Astrocyte of the cerebellum (primary cell): ENCODE measurements around the gene PXT1.

Source experiments
- DNase-seq: peaks from one replicate; pipeline ENCODE4 v3.0.0-alpha.2; 2011; ENCODE audit warnings: low read depth
- H3K4me3 ChIP-seq: 2 replicates; pipeline ENCODE4 v1.5.1; 2011; ENCODE audit warnings: mild to moderate bottlenecking, low read depth, low read length, moderate library complexity
- in situ Hi-C: cut with HindIII; loops from 2 replicates; pipeline ENCODE4 v1.10.0; 2017; ENCODE audit warnings: low sequenced_read_pairs
- TF ChIP-seq, protein P1 (sequence below): IDR thresholded peaks from 2 replicates; pipeline ENCODE4 v1.5.1; 2012; ENCODE audit warnings: low read length, low read depth, moderate library complexity, mild to moderate bottlenecking; ENCODE audit errors: missing control alignments

PXT1 gene

GRCh38 chr6:36360241-36361054 is 82.2 kb downstream of the PXT1 start:
- DNase-seq, result peak; percentile 59
- in situ Hi-C loops, result no loop called here
- H3K4me3 ChIP-seq, result no peak overlapping the region
- TF ChIP-seq, protein P1, sequence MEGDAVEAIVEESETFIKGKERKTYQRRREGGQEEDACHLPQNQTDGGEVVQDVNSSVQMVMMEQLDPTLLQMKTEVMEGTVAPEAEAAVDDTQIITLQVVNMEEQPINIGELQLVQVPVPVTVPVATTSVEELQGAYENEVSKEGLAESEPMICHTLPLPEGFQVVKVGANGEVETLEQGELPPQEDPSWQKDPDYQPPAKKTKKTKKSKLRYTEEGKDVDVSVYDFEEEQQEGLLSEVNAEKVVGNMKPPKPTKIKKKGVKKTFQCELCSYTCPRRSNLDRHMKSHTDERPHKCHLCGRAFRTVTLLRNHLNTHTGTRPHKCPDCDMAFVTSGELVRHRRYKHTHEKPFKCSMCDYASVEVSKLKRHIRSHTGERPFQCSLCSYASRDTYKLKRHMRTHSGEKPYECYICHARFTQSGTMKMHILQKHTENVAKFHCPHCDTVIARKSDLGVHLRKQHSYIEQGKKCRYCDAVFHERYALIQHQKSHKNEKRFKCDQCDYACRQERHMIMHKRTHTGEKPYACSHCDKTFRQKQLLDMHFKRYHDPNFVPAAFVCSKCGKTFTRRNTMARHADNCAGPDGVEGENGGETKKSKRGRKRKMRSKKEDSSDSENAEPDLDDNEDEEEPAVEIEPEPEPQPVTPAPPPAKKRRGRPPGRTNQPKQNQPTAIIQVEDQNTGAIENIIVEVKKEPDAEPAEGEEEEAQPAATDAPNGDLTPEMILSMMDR, result peak; percentile 78

DNA sequence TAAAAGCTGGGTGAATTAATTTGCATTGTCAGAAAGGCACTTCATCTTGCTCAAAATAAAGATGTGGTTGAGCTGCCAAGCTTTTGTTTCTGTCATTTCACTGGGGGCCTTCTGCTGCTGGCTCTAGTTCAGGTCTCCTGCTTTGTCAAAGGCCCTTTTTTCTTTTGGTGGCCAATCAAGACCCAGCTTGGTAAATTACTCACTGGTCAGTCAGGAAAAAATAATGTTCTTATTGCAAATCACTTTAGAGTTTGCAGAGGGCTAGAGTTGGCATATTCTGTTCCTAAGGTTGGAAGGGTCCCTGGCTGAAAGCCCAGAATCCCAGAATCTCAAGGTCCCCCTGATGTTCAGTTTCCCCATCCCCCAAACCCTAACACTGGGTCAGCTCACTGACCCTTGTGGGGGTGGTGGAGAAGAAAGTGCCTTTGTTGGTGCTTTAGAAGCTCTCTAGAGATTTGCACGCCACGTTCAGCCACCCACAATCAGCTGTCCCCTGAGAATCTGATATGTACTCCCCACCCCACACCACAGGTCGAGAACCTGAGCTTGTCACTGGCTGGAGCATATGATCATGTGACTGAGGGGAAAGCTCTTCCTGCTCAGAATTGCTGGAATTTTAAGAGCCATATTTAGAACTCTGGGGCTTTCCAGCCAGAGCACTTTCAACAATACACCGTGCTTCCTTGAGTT is 84.3 kb downstream of the PXT1 start:
- TF ChIP-seq, protein P1, result no peak
- in situ Hi-C loops, result no loop called here

DNA sequence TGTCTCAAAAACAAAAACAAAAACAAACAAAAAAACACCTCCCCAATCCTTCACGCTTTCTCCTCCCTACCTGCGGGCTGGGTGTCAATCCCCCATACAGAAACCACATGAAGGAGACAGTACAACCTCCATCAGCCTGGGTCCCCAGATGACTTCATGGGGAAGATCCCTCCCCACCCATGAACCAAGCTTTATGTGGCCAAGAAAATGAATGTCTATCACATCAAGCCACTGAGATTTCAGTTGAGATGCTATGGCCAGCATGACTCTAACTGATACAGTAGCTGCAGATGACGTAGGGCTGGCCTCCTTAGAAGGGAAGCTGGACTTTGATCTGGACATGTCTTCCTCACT is 84.8 kb downstream of the PXT1 start:
- DNase-seq, result no peak
- in situ Hi-C loops, result no loop called here
- TF ChIP-seq, protein P1, result no peak
- H3K4me3 ChIP-seq, result no peak overlapping the region

More for the DNA sequence above, 84.3 kb downstream of the PXT1 start:
- DNase-seq, result no peak
- H3K4me3 ChIP-seq, result no peak overlapping the region

DNA sequence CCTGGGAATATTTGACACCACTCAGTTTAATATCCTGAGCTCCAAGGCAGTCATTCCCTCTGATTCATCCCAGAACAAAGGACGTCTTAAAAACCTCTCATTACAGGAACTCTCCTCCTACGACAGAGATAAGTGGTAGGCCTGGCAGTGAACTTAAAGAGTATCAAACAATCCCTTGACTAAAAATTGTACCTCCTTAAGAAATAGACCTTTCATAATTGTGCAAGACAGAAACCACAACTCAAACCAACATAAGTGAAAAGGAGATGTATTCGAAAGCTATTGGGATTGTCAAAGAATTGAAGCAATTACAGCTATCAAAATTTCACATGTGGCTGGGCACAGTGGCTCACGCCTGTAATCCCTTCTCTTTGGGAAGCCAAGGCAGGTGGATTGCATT is 86.8 kb downstream of the PXT1 start:
- DNase-seq, result no peak
- in situ Hi-C loops, result no loop called here
- TF ChIP-seq, protein P1, result no peak
- no peak overlapping the region for H3K4me3 ChIP-seq

DNA sequence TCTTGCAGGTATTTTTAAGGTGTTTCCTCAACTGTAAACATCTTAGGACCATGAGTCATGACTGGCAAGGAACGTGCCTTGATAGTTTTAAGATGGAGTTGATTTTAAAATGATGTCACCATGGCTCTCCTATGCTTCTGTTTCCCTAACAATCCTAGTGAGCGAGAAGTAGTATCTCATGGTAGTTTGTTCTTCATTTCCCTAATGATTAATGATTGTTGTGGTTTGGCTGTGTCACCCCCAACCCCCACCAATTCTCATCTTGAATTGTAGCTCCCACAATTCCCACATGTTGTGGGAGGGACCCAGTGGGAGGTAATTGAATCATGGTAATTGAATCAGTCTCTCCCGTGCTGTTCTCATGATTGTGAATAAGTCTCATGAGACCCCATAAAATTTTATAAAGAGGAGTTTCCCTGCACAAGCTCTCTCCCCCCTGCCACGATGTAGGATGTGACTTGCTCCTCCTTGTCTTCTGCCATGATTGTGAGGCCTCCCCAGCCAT is 89.2 kb downstream of the PXT1 start:
- no peak overlapping the region for H3K4me3 ChIP-seq
- in situ Hi-C loops, result no loop called here
- DNase-seq, result peak; percentile 70
- TF ChIP-seq, protein P1, result no peak

GRCh38 chr6:36352477-36353157 is 90.0 kb downstream of the PXT1 start:
- H3K4me3 ChIP-seq, result no peak overlapping the region
- no peak for DNase-seq
- in situ Hi-C loops, result no loop called here
- TF ChIP-seq, protein P1, result no peak
